GM15510 (cell line): ENCODE results near the gene ONECUT3.

Source experiments
- POLR2A ChIP-seq: IDR thresholded peaks from 3 replicates; pipeline ENCODE4 v1.6.1; 2011; ENCODE audit warnings: borderline replicate concordance; ENCODE audit not compliant: insufficient read length; ENCODE audit errors: extremely low read depth

Gene ONECUT3

GRCh38 chr19:1748115-1748872 lies 5.0 kb upstream of the ONECUT3 start:
- no peak for TF ChIP-seq POLR2A

- TF ChIP-seq POLR2A = no peak
Observed at GRCh38 chr19:1748873-1749341, 4.4 kb upstream of the ONECUT3 start.

GRCh38 chr19:1749373-1750342 lies 3.6 kb upstream of the ONECUT3 start:
- no peak for TF ChIP-seq POLR2A

GRCh38 chr19:1750343-1751021 lies 2.8 kb upstream of the ONECUT3 start:
- no peak for TF ChIP-seq POLR2A

- TF ChIP-seq POLR2A = no peak
Observed at GRCh38 chr19:1751367-1752008, 1.8 kb upstream of the ONECUT3 start.

GRCh38 chr19:1752009-1752756 lies 1.1 kb upstream of the ONECUT3 start:
- no peak for TF ChIP-seq POLR2A

GRCh38 chr19:1754018-1754635 lies 821 bp downstream of the ONECUT3 start:
- no peak for TF ChIP-seq POLR2A

GRCh38 chr19:1754636-1755466 lies 1.5 kb downstream of the ONECUT3 start:
- TF ChIP-seq POLR2A = no peak

- no peak for TF ChIP-seq POLR2A
Observed at GRCh38 chr19:1755467-1756171, 2.3 kb downstream of the ONECUT3 start.

- no peak for TF ChIP-seq POLR2A
Observed at GRCh38 chr19:1756264-1756663, 3.0 kb downstream of the ONECUT3 start.

GRCh38 chr19:1756705-1757465 lies 3.6 kb downstream of the ONECUT3 start:
- no peak for TF ChIP-seq POLR2A
